Astrocyte (in vitro differentiated cells and primary cell): Measurements from ENCODE around the gene LARGE1. TPM values are rescaled to one million over a fixed set of nuclear protein-coding genes. Genes with fewer than 3 reads are reported as not detected.

Experiments used
- DNase-seq: peaks from one replicate; pipeline ENCODE4 v3.0.0-alpha.2; 2010; ENCODE audit warnings: low read depth
- FAIRE-seq: peaks from 2 replicates; lab custom pipeline; 2011; peaks lifted over from hg19 to GRCh38; lab: Jason Lieb, UNC
- H2AFZ ChIP-seq: 2 replicates; pipeline ENCODE4 v1.6.0; 2012; ENCODE audit warnings: low read depth, low read length, inconsistent platforms
- H3K27ac ChIP-seq: 2 replicates; pipeline ENCODE4 v1.5.1; 2011; ENCODE audit warnings: low read depth, low read length, inconsistent platforms
- H3K27me3 ChIP-seq: 2 replicates; pipeline ENCODE4 v1.6.0; 2011; ENCODE audit warnings: low read length, inconsistent platforms; ENCODE audit not compliant: insufficient read depth
- H3K36me3 ChIP-seq: 2 replicates; pipeline ENCODE4 v1.5.1; 2011; ENCODE audit warnings: low read length, inconsistent platforms; ENCODE audit not compliant: insufficient read depth
- H3K4me1 ChIP-seq: 2 replicates; pipeline ENCODE4 v1.5.1; 2011; ENCODE audit warnings: low read length, inconsistent platforms; ENCODE audit not compliant: insufficient read depth
- H3K4me2 ChIP-seq: 2 replicates; pipeline ENCODE4 v1.6.0; 2012; ENCODE audit warnings: low read length, inconsistent platforms
- H3K4me3 ChIP-seq: 2 replicates; pipeline ENCODE4 v1.5.1; 2011; ENCODE audit warnings: low read depth, mild to moderate bottlenecking, low read length, inconsistent platforms; ENCODE audit not compliant: insufficient read depth
- H3K79me2 ChIP-seq: 2 replicates; pipeline ENCODE4 v1.6.0; 2012; ENCODE audit warnings: mild to moderate bottlenecking, low read length, inconsistent platforms; ENCODE audit not compliant: insufficient read depth
- H3K9ac ChIP-seq: 2 replicates; pipeline ENCODE4 v1.6.0; 2012; ENCODE audit warnings: mild to moderate bottlenecking, low read length, inconsistent platforms
- H3K9me3 ChIP-seq: 2 replicates; pipeline ENCODE4 v1.5.1; 2012; ENCODE audit warnings: low read depth, mild to moderate bottlenecking, low read length, inconsistent platforms; ENCODE audit not compliant: insufficient read depth
- H4K20me1 ChIP-seq: 2 replicates; pipeline ENCODE4 v1.6.0; 2012; ENCODE audit warnings: low read length, inconsistent platforms; ENCODE audit not compliant: insufficient read depth
- H3K27ac Mint-ChIP-seq: one replicate; pipeline ENCODE4 v1.8.0; 2021; ENCODE audit warnings: mild to moderate bottlenecking, mixed read lengths; ENCODE audit not compliant: unreplicated experiment
- H3K27me3 Mint-ChIP-seq: one replicate; pipeline ENCODE4 v1.8.0; 2021; ENCODE audit warnings: low read depth, mixed read lengths; ENCODE audit not compliant: unreplicated experiment
- H3K36me3 Mint-ChIP-seq: one replicate; pipeline ENCODE4 v1.8.0; 2021; ENCODE audit warnings: low read depth, mixed read lengths; ENCODE audit not compliant: unreplicated experiment
- H3K4me1 Mint-ChIP-seq: one replicate; pipeline ENCODE4 v1.8.0; 2021; ENCODE audit warnings: low read depth, mixed read lengths; ENCODE audit not compliant: unreplicated experiment
- H3K4me3 Mint-ChIP-seq: one replicate; pipeline ENCODE4 v1.8.0; 2021; ENCODE audit warnings: mild to moderate bottlenecking, moderate library complexity, mixed read lengths; ENCODE audit not compliant: unreplicated experiment
- H3K9me3 Mint-ChIP-seq: one replicate; pipeline ENCODE4 v1.8.0; 2021; ENCODE audit warnings: mild to moderate bottlenecking, mixed read lengths; ENCODE audit not compliant: unreplicated experiment
- EZH2 ChIP-seq: IDR thresholded peaks from 2 replicates; pipeline ENCODE4 v1.6.1; 2012; ENCODE audit warnings: mild to moderate bottlenecking, low read length, inconsistent platforms; ENCODE audit not compliant: insufficient read depth
- total RNA-seq: library from RNA; stranded (reverse); gene quantifications from 2 replicates; pipeline ENCODE4 v1.2.1, GENCODE V29; 2021
- TF ChIP-seq, protein P1 (sequence below): IDR thresholded peaks from 2 replicates; pipeline ENCODE4 v1.5.1; 2011; ENCODE audit warnings: low read depth, mild to moderate bottlenecking, inconsistent platforms, low read length, moderate library complexity; ENCODE audit not compliant: insufficient read depth

LARGE1 gene
- total RNA-seq, 1 donor from 2014 or later = 92.6 TPM

GRCh38 chr22:33415401-33415800 lies 504.9 kb downstream of the LARGE1 start:
- no peaks in the 10 kb centered on the region for H3K79me2 ChIP-seq
- no peaks in the 10 kb centered on the region for H3K27me3 ChIP-seq
- no peak overlapping the region for H3K4me3 ChIP-seq
- FAIRE-seq (no peak), DNase-seq (no peak)
- no peaks in the 10 kb centered on the region for H3K27me3 Mint-ChIP-seq
- TF ChIP-seq, protein P1, sequence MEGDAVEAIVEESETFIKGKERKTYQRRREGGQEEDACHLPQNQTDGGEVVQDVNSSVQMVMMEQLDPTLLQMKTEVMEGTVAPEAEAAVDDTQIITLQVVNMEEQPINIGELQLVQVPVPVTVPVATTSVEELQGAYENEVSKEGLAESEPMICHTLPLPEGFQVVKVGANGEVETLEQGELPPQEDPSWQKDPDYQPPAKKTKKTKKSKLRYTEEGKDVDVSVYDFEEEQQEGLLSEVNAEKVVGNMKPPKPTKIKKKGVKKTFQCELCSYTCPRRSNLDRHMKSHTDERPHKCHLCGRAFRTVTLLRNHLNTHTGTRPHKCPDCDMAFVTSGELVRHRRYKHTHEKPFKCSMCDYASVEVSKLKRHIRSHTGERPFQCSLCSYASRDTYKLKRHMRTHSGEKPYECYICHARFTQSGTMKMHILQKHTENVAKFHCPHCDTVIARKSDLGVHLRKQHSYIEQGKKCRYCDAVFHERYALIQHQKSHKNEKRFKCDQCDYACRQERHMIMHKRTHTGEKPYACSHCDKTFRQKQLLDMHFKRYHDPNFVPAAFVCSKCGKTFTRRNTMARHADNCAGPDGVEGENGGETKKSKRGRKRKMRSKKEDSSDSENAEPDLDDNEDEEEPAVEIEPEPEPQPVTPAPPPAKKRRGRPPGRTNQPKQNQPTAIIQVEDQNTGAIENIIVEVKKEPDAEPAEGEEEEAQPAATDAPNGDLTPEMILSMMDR = no peak
- no peak for TF ChIP-seq EZH2
- H2AFZ ChIP-seq = no peak overlapping the region
- H3K36me3 Mint-ChIP-seq = peaks cover 14% of the 10 kb centered on the region
- no peaks in the 10 kb centered on the region for H3K9me3 Mint-ChIP-seq
- no peak overlapping the region for H3K27ac ChIP-seq
- no peaks in the 10 kb centered on the region for H3K9me3 ChIP-seq
- no peaks in the 10 kb centered on the region for H3K4me1 Mint-ChIP-seq
- no peaks in the 10 kb centered on the region for H3K36me3 ChIP-seq
- no peaks in the 10 kb centered on the region for H4K20me1 ChIP-seq
- H3K4me2 ChIP-seq = no peak overlapping the region
- H3K9ac ChIP-seq = no peak overlapping the region
- H3K4me1 ChIP-seq = no peaks in the 10 kb centered on the region
- no peak overlapping the region for H3K27ac Mint-ChIP-seq
- no peak overlapping the region for H3K4me3 Mint-ChIP-seq

DNA sequence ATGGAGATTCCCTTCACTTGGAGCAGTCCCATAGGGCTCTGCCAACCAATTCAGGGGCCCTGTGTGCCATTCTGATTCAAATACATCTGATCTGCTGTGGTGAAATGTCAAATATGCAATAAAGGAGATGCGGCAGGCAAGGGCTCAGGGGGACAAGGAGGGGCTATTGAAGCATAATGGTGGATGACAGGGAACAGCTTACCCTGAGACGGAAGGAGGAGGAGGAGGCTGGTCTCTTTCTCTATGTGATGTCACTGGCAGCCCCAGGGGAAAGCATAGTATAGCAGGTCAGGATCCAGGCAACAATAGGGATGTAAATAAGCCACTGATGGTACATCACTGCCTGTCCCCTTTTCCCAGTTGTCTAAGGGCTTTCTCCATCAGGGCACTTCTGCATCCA lies 511.2 kb downstream of the LARGE1 start:
- H3K79me2 ChIP-seq = no peaks in the 10 kb centered on the region
- no peak overlapping the region for H3K4me3 Mint-ChIP-seq

GRCh38 chr22:33405194-33405593 lies 515.1 kb downstream of the LARGE1 start:
- no peaks in the 10 kb centered on the region for H3K27me3 ChIP-seq
- Mint-ChIP-seq H3K36me3 (peaks cover 8% of the 10 kb centered on the region), H3K27ac (no peak overlapping the region), H3K9me3 (no peaks in the 10 kb centered on the region), H3K4me3 (no peak overlapping the region), H3K27me3 (no peaks in the 10 kb centered on the region), H3K4me1 (peaks cover 12% of the 10 kb centered on the region)
- H3K36me3 ChIP-seq = no peaks in the 10 kb centered on the region
- H3K9ac ChIP-seq = no peak overlapping the region
- no peak overlapping the region for H3K4me2 ChIP-seq
- H4K20me1 ChIP-seq = no peaks in the 10 kb centered on the region
- H3K27ac ChIP-seq = no peak overlapping the region
- no peaks in the 10 kb centered on the region for H3K79me2 ChIP-seq
- FAIRE-seq = no peak
- no peak overlapping the region for H3K4me3 ChIP-seq
- no peaks in the 10 kb centered on the region for H3K9me3 ChIP-seq
- DNase-seq = no peak
- TF ChIP-seq EZH2 = no peak
- TF ChIP-seq, protein P1 = no peak
- no peak overlapping the region for H2AFZ ChIP-seq
- peaks cover 14% of the 10 kb centered on the region for H3K4me1 ChIP-seq

More for the DNA sequence above, 511.2 kb downstream of the LARGE1 start:
- H4K20me1 ChIP-seq = no peaks in the 10 kb centered on the region
- no peak overlapping the region for H3K27ac Mint-ChIP-seq
- no peaks in the 10 kb centered on the region for H3K36me3 ChIP-seq
- TF ChIP-seq, protein P1 = no peak
- no peaks in the 10 kb centered on the region for H3K27me3 Mint-ChIP-seq
- H3K4me3 ChIP-seq = no peak overlapping the region
- H2AFZ ChIP-seq = no peak overlapping the region
- H3K27me3 ChIP-seq = no peaks in the 10 kb centered on the region
- no peaks in the 10 kb centered on the region for H3K9me3 ChIP-seq
- H3K9ac ChIP-seq = no peak overlapping the region
- H3K4me1 Mint-ChIP-seq = peaks cover 6% of the 10 kb centered on the region
- no peak overlapping the region for H3K27ac ChIP-seq
- H3K36me3 Mint-ChIP-seq = peaks cover 9% of the 10 kb centered on the region
- H3K9me3 Mint-ChIP-seq = no peaks in the 10 kb centered on the region
- no peak for FAIRE-seq
- H3K4me1 ChIP-seq = no peaks in the 10 kb centered on the region
- H3K4me2 ChIP-seq = no peak overlapping the region
- no peak for DNase-seq
